Gastroesophageal sphincter (tissue), 3 donors: ENCODE measurements around the gene SEZ6L.

Experiments used
- POLR2A ChIP-seq, 2 donors: fragments of 450-650 bp; IDR thresholded peaks; one replicate each; pipeline ENCODE4 v1.6.1; 2017; ENCODE audit warnings: antibody characterized with exemption in 2 of 2, mild to moderate bottlenecking in 2 of 2, moderate library complexity in 1 of 2
- TF ChIP-seq, protein P1 (sequence below), 4 experiments: fragments of 200-600 bp in 2 of 4; fragments of 450-650 bp in 2 of 4; sonication (generic) in 1 of 4; IDR thresholded peaks; one replicate each; pipeline ENCODE4 v1.5.1; 2017 to 2019; ENCODE audit warnings: antibody characterized with exemption in 4 of 4, mild to moderate bottlenecking in 2 of 4, moderate library complexity in 2 of 4

DNA sequence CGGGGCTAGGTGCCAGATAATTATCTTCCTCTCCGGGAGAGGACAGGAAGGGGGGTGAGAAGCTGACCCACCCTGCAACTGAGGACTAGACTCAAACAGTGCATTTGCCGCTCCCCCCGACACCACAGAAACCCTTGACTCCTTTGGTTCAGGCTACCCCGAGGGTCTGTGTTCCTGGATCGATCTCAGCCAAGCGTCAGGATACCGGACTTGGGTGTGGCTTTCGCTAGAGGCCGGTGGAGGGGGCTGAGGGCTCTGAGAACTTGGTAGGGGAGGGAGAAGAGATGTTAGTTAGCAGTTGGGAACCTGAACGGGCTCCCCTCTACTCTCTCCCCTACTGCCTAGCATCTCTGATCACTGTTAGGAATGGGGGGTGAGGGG lies 840 bp downstream of the SEZ6L start:
- TF ChIP-seq, protein P1, sequence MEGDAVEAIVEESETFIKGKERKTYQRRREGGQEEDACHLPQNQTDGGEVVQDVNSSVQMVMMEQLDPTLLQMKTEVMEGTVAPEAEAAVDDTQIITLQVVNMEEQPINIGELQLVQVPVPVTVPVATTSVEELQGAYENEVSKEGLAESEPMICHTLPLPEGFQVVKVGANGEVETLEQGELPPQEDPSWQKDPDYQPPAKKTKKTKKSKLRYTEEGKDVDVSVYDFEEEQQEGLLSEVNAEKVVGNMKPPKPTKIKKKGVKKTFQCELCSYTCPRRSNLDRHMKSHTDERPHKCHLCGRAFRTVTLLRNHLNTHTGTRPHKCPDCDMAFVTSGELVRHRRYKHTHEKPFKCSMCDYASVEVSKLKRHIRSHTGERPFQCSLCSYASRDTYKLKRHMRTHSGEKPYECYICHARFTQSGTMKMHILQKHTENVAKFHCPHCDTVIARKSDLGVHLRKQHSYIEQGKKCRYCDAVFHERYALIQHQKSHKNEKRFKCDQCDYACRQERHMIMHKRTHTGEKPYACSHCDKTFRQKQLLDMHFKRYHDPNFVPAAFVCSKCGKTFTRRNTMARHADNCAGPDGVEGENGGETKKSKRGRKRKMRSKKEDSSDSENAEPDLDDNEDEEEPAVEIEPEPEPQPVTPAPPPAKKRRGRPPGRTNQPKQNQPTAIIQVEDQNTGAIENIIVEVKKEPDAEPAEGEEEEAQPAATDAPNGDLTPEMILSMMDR (IDR thresholded peaks at IDR 0.05) = no peak
- no peak for TF ChIP-seq POLR2A (IDR thresholded peaks at IDR 0.05)
